Neural crest cell (in vitro differentiated cells): ENCODE data around the gene ZNF594. TPM values are rescaled to one million over a fixed set of nuclear protein-coding genes. Genes with fewer than 3 reads are reported as not detected.

Experiments used
- DNase-seq: peaks from one replicate; pipeline ENCODE4 v3.0.0; 2021; ENCODE audit warnings: low read depth, mixed read lengths, low spot score
- H3K27ac Mint-ChIP-seq: one replicate; pipeline ENCODE4 v1.8.0; 2021; ENCODE audit warnings: mild to moderate bottlenecking, mixed read lengths; ENCODE audit not compliant: unreplicated experiment
- H3K27me3 Mint-ChIP-seq: 2 replicates; pipeline ENCODE4 v1.8.0; 2021; ENCODE audit warnings: low read depth, mild to moderate bottlenecking, mixed read lengths
- H3K36me3 Mint-ChIP-seq: 2 replicates; pipeline ENCODE4 v1.8.0; 2021; ENCODE audit warnings: low read depth, mild to moderate bottlenecking, mixed read lengths
- H3K4me1 Mint-ChIP-seq: 2 replicates; pipeline ENCODE4 v1.8.0; 2021; ENCODE audit warnings: mixed read lengths
- H3K4me3 Mint-ChIP-seq: one replicate; pipeline ENCODE4 v1.8.0; 2021; ENCODE audit warnings: mild to moderate bottlenecking, mixed read lengths
- H3K9me3 Mint-ChIP-seq: 2 replicates; pipeline ENCODE4 v1.8.0; 2021; ENCODE audit warnings: mixed read lengths
- CTCF ChIP-seq: fragments of 200-600 bp; sonication (generic); conservative IDR thresholded peaks from 2 replicates; pipeline ENCODE4 v1.5.0; 2021; ENCODE audit warnings: antibody characterized with exemption, mild to moderate bottlenecking
- total RNA-seq: library from RNA; stranded (reverse); gene quantifications from 2 replicates; pipeline ENCODE4 v1.2.1, GENCODE V29; 2021

The ZNF594 gene
- total RNA-seq, 1 donor from 2014 or later = 21.5 TPM

GRCh38 chr17:5203908-5204294, 12.2 kb upstream of the ZNF594 start:
- Mint-ChIP-seq H3K4me1 (no peaks in the 10 kb centered on the region), H3K36me3 (no peaks in the 10 kb centered on the region), H3K4me3 (no peak overlapping the region), H3K27me3 (no peaks in the 10 kb centered on the region), H3K27ac (no peak overlapping the region), H3K9me3 (no peaks in the 10 kb centered on the region)
- no peak for TF ChIP-seq CTCF
- no peak for DNase-seq

DNA sequence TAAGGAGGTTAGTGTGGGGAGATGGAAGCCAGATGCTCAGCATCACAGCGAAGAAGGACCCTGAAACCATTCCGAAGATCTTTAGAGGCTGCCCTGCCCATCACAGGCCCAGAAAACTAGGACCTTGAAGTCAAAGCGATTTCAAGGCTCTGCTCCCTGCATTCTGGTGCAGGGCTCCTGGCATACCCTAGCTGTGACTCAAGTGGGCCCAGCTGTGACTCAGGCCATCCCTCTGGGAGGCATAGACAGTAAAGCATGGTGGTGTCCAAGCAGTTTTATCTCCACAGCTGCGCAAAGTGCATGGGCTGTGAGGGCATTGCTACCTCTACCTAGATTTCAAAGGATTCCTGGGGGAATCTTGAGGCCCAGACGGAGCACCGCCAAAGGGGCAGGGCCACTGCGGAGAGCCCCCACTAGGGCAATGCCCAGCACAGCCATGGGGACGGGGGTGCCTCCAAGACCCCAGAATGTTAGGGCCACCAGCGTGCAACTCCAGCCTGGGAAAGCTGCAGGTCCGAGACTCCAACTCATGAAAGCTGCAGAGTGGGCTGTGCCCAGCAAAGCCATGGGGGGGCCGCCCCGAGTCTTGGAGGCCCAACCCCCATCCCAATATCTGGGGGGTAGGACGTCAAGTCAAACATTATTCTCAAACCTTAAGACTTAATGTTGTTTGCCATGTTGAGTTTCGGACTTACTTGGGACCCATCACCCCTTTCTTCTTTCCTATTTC, 11.7 kb upstream of the ZNF594 start:
- TF ChIP-seq CTCF = no peak
- no peaks in the 10 kb centered on the region for H3K9me3 Mint-ChIP-seq
- DNase-seq = no peak
- H3K27ac Mint-ChIP-seq = no peak overlapping the region
- H3K27me3 Mint-ChIP-seq = no peaks in the 10 kb centered on the region
- H3K4me1 Mint-ChIP-seq = no peaks in the 10 kb centered on the region
- no peaks in the 10 kb centered on the region for H3K36me3 Mint-ChIP-seq
- H3K4me3 Mint-ChIP-seq = no peak overlapping the region

DNA sequence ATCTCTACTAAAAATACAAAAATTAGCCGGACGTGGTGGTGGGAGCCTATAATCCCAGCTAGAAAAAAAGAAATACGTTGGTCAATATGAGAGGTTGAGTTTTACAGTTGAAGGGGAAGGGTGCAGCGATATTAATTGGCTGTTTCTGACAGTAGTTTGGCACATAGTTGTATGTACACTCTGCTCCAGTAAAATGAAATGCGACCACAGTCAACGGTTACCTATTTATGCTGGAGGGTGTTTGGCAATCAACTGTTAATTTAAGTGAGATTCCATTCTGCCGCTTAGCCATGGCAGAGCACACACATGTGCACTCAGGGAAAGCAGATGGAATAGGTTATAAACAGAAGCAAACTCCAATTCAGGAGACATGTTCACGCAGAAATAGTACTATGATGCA, 9.3 kb upstream of the ZNF594 start:
- no peaks in the 10 kb centered on the region for H3K27me3 Mint-ChIP-seq
- no peak overlapping the region for H3K4me3 Mint-ChIP-seq
- no peak overlapping the region for H3K27ac Mint-ChIP-seq
- DNase-seq = no peak
- H3K9me3 Mint-ChIP-seq = no peaks in the 10 kb centered on the region
- H3K4me1 Mint-ChIP-seq = no peaks in the 10 kb centered on the region
- H3K36me3 Mint-ChIP-seq = no peaks in the 10 kb centered on the region
- TF ChIP-seq CTCF = no peak

DNA sequence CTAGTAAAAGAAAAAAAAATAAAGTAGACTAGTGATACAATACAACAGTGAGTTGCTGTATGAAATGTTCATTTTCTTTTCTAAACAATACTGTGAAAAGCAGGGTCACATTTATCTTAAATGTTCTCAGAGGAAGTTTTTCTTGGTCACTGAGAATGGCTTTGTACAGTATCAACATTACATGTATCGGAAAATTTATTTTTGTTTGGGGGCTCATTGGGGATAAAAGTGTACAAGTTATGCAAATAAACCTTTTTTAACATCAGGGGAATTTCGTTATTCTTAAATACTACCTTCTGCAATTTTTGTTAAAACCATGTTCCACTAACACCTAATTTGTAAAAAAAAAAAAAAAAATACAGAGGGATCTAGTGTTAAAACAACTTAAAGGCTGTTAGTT, 8.7 kb upstream of the ZNF594 start:
- no peaks in the 10 kb centered on the region for H3K27me3 Mint-ChIP-seq
- DNase-seq = no peak
- H3K36me3 Mint-ChIP-seq = no peaks in the 10 kb centered on the region
- TF ChIP-seq CTCF = no peak
- H3K4me1 Mint-ChIP-seq = no peaks in the 10 kb centered on the region
- H3K4me3 Mint-ChIP-seq = no peak overlapping the region
- H3K9me3 Mint-ChIP-seq = no peaks in the 10 kb centered on the region
- H3K27ac Mint-ChIP-seq = no peak overlapping the region

DNA sequence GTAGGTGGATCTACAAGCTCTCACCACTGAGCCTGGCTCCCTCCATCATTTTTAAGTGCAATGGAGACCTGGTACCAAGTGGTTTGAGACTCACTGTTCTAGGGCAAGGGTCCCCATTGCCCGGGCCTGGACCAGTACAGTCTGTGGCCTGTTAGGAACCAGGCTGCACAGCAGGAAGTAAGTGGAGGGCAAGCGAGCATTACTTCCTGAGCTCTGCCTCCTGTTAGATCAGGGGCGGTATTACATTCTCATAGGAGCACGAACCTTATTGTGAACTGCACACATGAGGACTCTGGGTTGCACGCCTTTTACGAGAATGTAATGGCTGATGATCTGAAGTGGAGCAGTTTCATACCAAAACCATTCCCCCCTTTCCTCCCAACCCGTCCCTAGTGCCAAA, 6.8 kb upstream of the ZNF594 start:
- TF ChIP-seq CTCF = no peak
- Mint-ChIP-seq H3K4me1 (no peaks in the 10 kb centered on the region), H3K9me3 (no peaks in the 10 kb centered on the region)

More for the DNA sequence above, 6.8 kb upstream of the ZNF594 start:
- no peaks in the 10 kb centered on the region for H3K27me3 Mint-ChIP-seq
- H3K4me3 Mint-ChIP-seq = no peak overlapping the region
- no peaks in the 10 kb centered on the region for H3K36me3 Mint-ChIP-seq
- H3K27ac Mint-ChIP-seq = no peak overlapping the region
- no peak for DNase-seq
